H1 (cell line): ENCODE data around the gene UBE2V1. TPM values are rescaled to one million over a fixed set of nuclear protein-coding genes. Genes with fewer than 3 reads are reported as not detected.

Source experiments
- CTCF ChIA-PET: fragments of 300-600 bp; sonication (Branson Sonifier 250); formaldehyde crosslinking; loops from one replicate; lab custom pipeline; 2021; ENCODE audit not compliant: partially characterized antibody; lab: Charles Lee
- POLR2A ChIA-PET: fragments of 300-600 bp; sonication (Branson Sonifier 250); formaldehyde crosslinking; loops from one replicate; lab custom pipeline; 2021; ENCODE audit warnings: inconsistent platforms; ENCODE audit not compliant: partially characterized antibody; lab: Charles Lee
- DNase-seq, 2 experiments: peaks; one replicate each; pipeline versions ENCODE4 v3.0.0 to v3.0.0-alpha.2; 2010 to 2022; ENCODE audit warnings: low spot score in 2 of 2, low read depth in 1 of 2, mixed read lengths in 1 of 2
- FAIRE-seq: peaks from 2 replicates; lab custom pipeline; 2011; peaks lifted over from hg19 to GRCh38; lab: Jason Lieb, UNC
- H2AFZ ChIP-seq: 2 replicates; pipeline ENCODE4 v1.8.1; 2012; ENCODE audit warnings: low read length, inconsistent platforms
- H2AK5ac ChIP-seq: 2 replicates; pipeline ENCODE4 v1.6.1; 2013; ENCODE audit warnings: low read depth, low read length
- H2BK120ac ChIP-seq: replicated peaks from 2 replicates; pipeline ENCODE3; 2013; ENCODE audit warnings: low read depth, low read length, inconsistent platforms
- H2BK12ac ChIP-seq: 2 replicates; pipeline ENCODE4 v1.6.1; 2013; ENCODE audit warnings: low read depth, low read length
- H2BK15ac ChIP-seq: 2 replicates; pipeline ENCODE4 v1.6.1; 2013; ENCODE audit warnings: low read length
- H2BK20ac ChIP-seq: 2 replicates; pipeline ENCODE4 v1.6.1; 2013; ENCODE audit warnings: low read length
- H2BK5ac ChIP-seq: 2 replicates; pipeline ENCODE4 v1.6.1; 2013; ENCODE audit warnings: low read depth, low read length
- H3K14ac ChIP-seq: 2 replicates; pipeline ENCODE4 v1.6.1; 2013; ENCODE audit warnings: inconsistent platforms; ENCODE audit not compliant: insufficient read length
- H3K18ac ChIP-seq: 2 replicates; pipeline ENCODE4 v1.6.1; 2013; ENCODE audit warnings: low read length; ENCODE audit errors: extremely low read depth
- H3K23ac ChIP-seq: 2 replicates; pipeline ENCODE4 v1.6.1; 2013; ENCODE audit warnings: inconsistent platforms; ENCODE audit not compliant: insufficient read length
- H3K23me2 ChIP-seq: 2 replicates; pipeline ENCODE4 v1.6.1; 2013; ENCODE audit warnings: low read depth, low read length
- H3K27ac ChIP-seq: 2 replicates; pipeline ENCODE4 v1.6.1; 2011; ENCODE audit warnings: low read depth, low read length, inconsistent platforms
- H3K27me3 ChIP-seq, 4 experiments: replicated peaks in 1 of 4; 1 replicate in 1 of 4; 2 replicates in 3 of 4; pipeline versions ENCODE4 v1.6.1 to v1.8.1; 2011 to 2013; ENCODE audit warnings: low read length in 3 of 4, mild to moderate bottlenecking in 3 of 4, inconsistent platforms in 2 of 4, mixed read lengths in 2 of 4, moderate library complexity in 1 of 4; ENCODE audit not compliant: control insufficient read depth in 3 of 4, insufficient read depth in 3 of 4; ENCODE audit errors: extremely low read depth in 1 of 4
- H3K36me3 ChIP-seq, 4 experiments: 2 replicates each; pipeline versions ENCODE4 v1.6.1 to v1.8.1; 2011 to 2013; ENCODE audit warnings: mild to moderate bottlenecking in 4 of 4, low read length in 3 of 4, moderate library complexity in 2 of 4, control low read depth in 1 of 4, inconsistent platforms in 1 of 4; ENCODE audit not compliant: insufficient read depth in 4 of 4, control insufficient read depth in 2 of 4
- H3K4ac ChIP-seq: replicated peaks from 2 replicates; pipeline ENCODE3; 2013; ENCODE audit warnings: low read length, low read depth, mixed read lengths, inconsistent platforms; ENCODE audit not compliant: insufficient read length
- H3K4me1 ChIP-seq, 4 experiments: replicated peaks in 1 of 4; 1 replicate in 1 of 4; 2 replicates in 3 of 4; pipeline versions ENCODE4 v1.6.1 to v1.8.1; 2011 to 2013; ENCODE audit warnings: low read length in 3 of 4, inconsistent platforms in 2 of 4, mixed read lengths in 1 of 4; ENCODE audit not compliant: insufficient read depth in 4 of 4, control insufficient read depth in 3 of 4
- H3K4me2 ChIP-seq, 2 experiments: 2 replicates each; pipeline versions ENCODE4 v1.6.1 to v1.8.1; 2011 to 2013; ENCODE audit warnings: low read depth in 2 of 2, low read length in 2 of 2, control low read depth in 1 of 2, inconsistent platforms in 1 of 2, mild to moderate bottlenecking in 1 of 2; ENCODE audit not compliant: insufficient read depth in 1 of 2
- H3K4me3 ChIP-seq, 4 experiments: fragments of 200-600, 300-600 bp in 1 of 4; sonication (generic), shearing (Covaris generic), sonication (Bioruptor Twin) in 1 of 4; 2 replicates each; pipeline versions ENCODE4 v1.5.1 to v1.8.1; 2011 to 2016; ENCODE audit warnings: low read length in 4 of 4, low read depth in 3 of 4, control low read depth in 2 of 4, inconsistent platforms in 2 of 4, mild to moderate bottlenecking in 2 of 4, mixed read lengths in 1 of 4, moderate library complexity in 1 of 4; ENCODE audit not compliant: insufficient read depth in 2 of 4; ENCODE audit errors: extremely low read depth in 1 of 4
- H3K56ac ChIP-seq: replicated peaks from 2 replicates; pipeline ENCODE3; 2013; ENCODE audit warnings: low read depth, mild to moderate bottlenecking, mixed read lengths, low read length, inconsistent platforms; ENCODE audit not compliant: insufficient read length
- H3K79me1 ChIP-seq: 2 replicates; pipeline ENCODE4 v1.6.1; 2013; ENCODE audit warnings: low read depth, low read length, control low read depth
- H3K79me2 ChIP-seq, 2 experiments: 2 replicates each; pipeline versions ENCODE4 v1.6.1 to v1.8.1; 2012 to 2013; ENCODE audit warnings: low read length in 2 of 2, mild to moderate bottlenecking in 2 of 2, inconsistent platforms in 1 of 2; ENCODE audit not compliant: insufficient read depth in 2 of 2, control insufficient read depth in 1 of 2
- H3K9ac ChIP-seq, 4 experiments: replicated peaks in 1 of 4; 1 replicate in 1 of 4; 2 replicates in 3 of 4; pipeline versions ENCODE4 v1.6.1 to v1.8.1; 2011 to 2013; ENCODE audit warnings: low read depth in 3 of 4, low read length in 3 of 4, control low read depth in 2 of 4, mild to moderate bottlenecking in 2 of 4, moderate library complexity in 2 of 4, inconsistent platforms in 1 of 4; ENCODE audit errors: extremely low read depth in 1 of 4
- H3K9me3 ChIP-seq, 2 experiments: 2 replicates each; pipeline versions ENCODE4 v1.6.1 to v1.8.1; 2012 to 2013; ENCODE audit warnings: mild to moderate bottlenecking in 2 of 2, moderate library complexity in 2 of 2, control low read depth in 1 of 2, inconsistent platforms in 1 of 2, low read depth in 1 of 2, low read length in 1 of 2, mixed read lengths in 1 of 2; ENCODE audit not compliant: insufficient read depth in 2 of 2
- H4K20me1 ChIP-seq, 2 experiments: replicated peaks in 1 of 2; 2 replicates each; pipeline versions ENCODE3 to v1.8.1; 2011 to 2013; ENCODE audit warnings: inconsistent platforms in 2 of 2, low read length in 2 of 2, mild to moderate bottlenecking in 1 of 2; ENCODE audit not compliant: insufficient read depth in 2 of 2, control insufficient read depth in 1 of 2
- H4K5ac ChIP-seq: 2 replicates; pipeline ENCODE4 v1.6.1; 2013; ENCODE audit warnings: low read length, low read depth, mixed read lengths, inconsistent platforms; ENCODE audit not compliant: insufficient read length
- H4K8ac ChIP-seq: 2 replicates; pipeline ENCODE4 v1.8.0; 2013; ENCODE audit warnings: mild to moderate bottlenecking, moderate library complexity, low read length, inconsistent platforms; ENCODE audit not compliant: insufficient read depth; ENCODE audit errors: extremely low read depth
- H4K91ac ChIP-seq: replicated peaks from 2 replicates; pipeline ENCODE3; 2013; ENCODE audit warnings: low read length, mixed read lengths, inconsistent platforms; ENCODE audit not compliant: insufficient read length
- CBX8 ChIP-seq: fragments of 300-800, 300-1000 bp; sonication (generic); IDR thresholded peaks from 2 replicates; pipeline ENCODE4 v1.7.1; 2016; ENCODE audit warnings: low read depth, low read length, borderline replicate concordance
- CEBPB ChIP-seq: IDR thresholded peaks from 2 replicates; pipeline ENCODE4 v1.6.1; 2012; ENCODE audit warnings: low read depth, low read length
- EGR1 ChIP-seq: IDR thresholded peaks from 2 replicates; pipeline ENCODE4 v1.6.1; 2011; ENCODE audit warnings: low read depth, low read length, borderline replicate concordance
- GABPA ChIP-seq: IDR thresholded peaks from 2 replicates; pipeline ENCODE4 v1.6.1; 2011; ENCODE audit warnings: mild to moderate bottlenecking, low read length, moderate library complexity, borderline replicate concordance; ENCODE audit not compliant: insufficient read depth
- JUND ChIP-seq: IDR thresholded peaks from 2 replicates; pipeline ENCODE4 v1.6.1; 2011; ENCODE audit warnings: mild to moderate bottlenecking, improper control_type of control experiment, low read length
- KDM1A ChIP-seq: fragments of 200-600, 300-600 bp; sonication (generic); IDR thresholded peaks from 2 replicates; pipeline ENCODE4 v1.7.1; 2016; ENCODE audit warnings: mild to moderate bottlenecking, low read length, borderline replicate concordance
- KDM4A ChIP-seq: IDR thresholded peaks from one replicate; pipeline ENCODE4 v1.7.1; 2012; ENCODE audit warnings: low read depth, mild to moderate bottlenecking, moderate library complexity, low read length, inconsistent platforms; ENCODE audit not compliant: severe bottlenecking
- MAX ChIP-seq: IDR thresholded peaks from 2 replicates; pipeline ENCODE4 v1.6.1; 2012; ENCODE audit warnings: inconsistent platforms
- NANOG ChIP-seq: IDR thresholded peaks from 2 replicates; pipeline ENCODE4 v1.6.1; 2011; ENCODE audit warnings: low read length, low read depth, mild to moderate bottlenecking, inconsistent platforms; ENCODE audit not compliant: insufficient read depth, poor library complexity, severe bottlenecking
- POLR2A ChIP-seq, 2 experiments: IDR thresholded peaks; 1 replicate in 1 of 2; 2 replicates in 1 of 2; pipeline ENCODE4 v1.6.1; 2011; ENCODE audit warnings: low read depth in 2 of 2, low read length in 2 of 2, mild to moderate bottlenecking in 2 of 2; ENCODE audit errors: control extremely low read depth in 1 of 2
- POU5F1 ChIP-seq: IDR thresholded peaks from 2 replicates; pipeline ENCODE4 v1.6.1; 2011; ENCODE audit warnings: low read depth, mild to moderate bottlenecking, low read length, moderate library complexity
- SIN3A ChIP-seq, 2 experiments: IDR thresholded peaks in 1 of 2; conservative IDR thresholded peaks in 1 of 2; 2 replicates each; pipeline ENCODE4 v1.6.1; 2011 to 2012; ENCODE audit warnings: low read length in 2 of 2, improper control_type of control experiment in 1 of 2, low read depth in 1 of 2, mild to moderate bottlenecking in 1 of 2
- SIX5 ChIP-seq: IDR thresholded peaks from 2 replicates; pipeline ENCODE4 v1.6.1; 2011; ENCODE audit warnings: mild to moderate bottlenecking, low read depth, low read length
- SUZ12 ChIP-seq: fragments of 200-600 bp; sonication (generic); IDR thresholded peaks from 2 replicates; pipeline ENCODE4 v1.6.1; 2012; ENCODE audit warnings: mild to moderate bottlenecking, inconsistent platforms, low read length, moderate library complexity, mixed read lengths
- TCF12 ChIP-seq: IDR thresholded peaks from 2 replicates; pipeline ENCODE4 v1.6.1; 2011; ENCODE audit warnings: low read depth, mild to moderate bottlenecking, low read length
- WGBS, 2 experiments: shearing (Covaris generic) in 1 of 2; methylation state at CpG; one replicate each; pipeline versions ENCODE4 v1.1.6 to v1.1.7; 2013 to 2015; ENCODE audit warnings: low lambda C conversion rate in 2 of 2, mixed read lengths in 2 of 2, inconsistent platforms in 1 of 2, low coverage in 1 of 2, missing lambda C conversion rate in 1 of 2; ENCODE audit not compliant: insufficient replicate concordance in 2 of 2, insufficient coverage in 1 of 2, insufficient read length in 1 of 2; ENCODE audit errors: extremely low coverage in 1 of 2, missing lambda C conversion rate in 1 of 2; 5-methylcytosine and 5-hydroxymethylcytosine counted together
- polyA plus RNA-seq, 7 experiments: library from polyadenylated mRNA; depleted of rRNA in 3 of 7; stranded (reverse) in 5 of 7; unstranded in 2 of 7; fragments of >200 nt in 5 of 7; fragments of 200-250 nt in 2 of 7; gene quantifications; 1 replicate in 5 of 7; 2 replicates in 1 of 7; 4 replicates in 1 of 7; pipeline versions ENCODE4 v1.2.1 to v1.2.3, GENCODE V29; 2011 to 2013; ENCODE audit warnings: missing spikeins in 2 of 7, mixed read lengths in 2 of 7
- total RNA-seq: library from RNA; stranded (reverse); fragmentation: NEBNext Ultra II Directional; extraction: Animal tissue kit (Norgen Biotek cat#: 25700); gene quantifications from 2 replicates; pipeline ENCODE4 v1.2.1, GENCODE V29; 2021

Gene UBE2V1
- total and polyA plus RNA-seq, 2 of the 8 experiments (the other 6 are each of a cell fraction or from before 2014, with no cell fraction given) = 141 to 184 TPM

- FAIRE-seq (no peak), DNase-seq (no peak)
- Histone ChIP-seq H3K4me1 (no peaks in the 10 kb centered on the region; a peak in 2 of 7 replicates), H4K91ac (no peak overlapping the region), H3K23ac (no peak overlapping the region), H3K27me3 (no peaks in the 10 kb centered on the region), H2BK120ac (no peak overlapping the region), H3K18ac (no peak overlapping the region), H2AFZ (no peak overlapping the region), H3K23me2 (no peaks in the 10 kb centered on the region), H4K20me1 (no peaks in the 10 kb centered on the region), H3K4ac (no peak overlapping the region), H3K9ac (no peak overlapping the region), H2BK5ac (no peak overlapping the region), H3K4me3 (no peak overlapping the region), H3K14ac (no peak overlapping the region), H2BK12ac (0 out of 2 replicates have a peak overlapping the region, but pooled peaks have one; percentile 27), H3K79me1 (no peaks in the 10 kb centered on the region), H3K36me3 (no peaks in the 10 kb centered on the region), H3K4me2 (no peak overlapping the region), H3K9me3 (no peaks in the 10 kb centered on the region), H2BK20ac (no peak overlapping the region), H3K27ac (no peak overlapping the region), H2AK5ac (no peak overlapping the region), H3K79me2 (no peaks in the 10 kb centered on the region), H3K56ac (no peak overlapping the region), H2BK15ac (0 out of 2 replicates have a peak overlapping the region, but pooled peaks have one; percentile 29), H4K5ac (no peak overlapping the region), H4K8ac (no peak overlapping the region)
- POLR2A ChIA-PET = interaction anchor here (19.2 kb wide), 1 partner anchor 83 kb away, joined by 287 read pairs; the partner anchor contains the start of gene SNAI1
- CTCF ChIA-PET = interaction anchor here (1.1 to 21.4 kb wide), 6 partner anchors 8 to 103 kb away, joined by 3 to 514 read pairs (median 6); partner anchors contain the start of gene SNAI1
- WGBS, 2 experiments = 91% methylated on average over 7 of the region's 7 CpGs; no CpG with 5 or more reads in 1 of the 2 experiments
- TF ChIP-seq JUND (no peak), POLR2A (IDR thresholded peaks at IDR 0.05; ENCODE audit: control extremely low read depth in 1 of 2, low read depth in 2 of 2, low read length in 2 of 2) (no peak), TCF12 (no peak), POU5F1 (no peak), SIX5 (no peak), CEBPB (no peak), SIN3A (conservative IDR thresholded peaks at IDR 0.05 in 1 of 2, IDR thresholded peaks at IDR 0.05 in 1 of 2; ENCODE audit: low read depth in 1 of 2, low read length in 2 of 2) (no peak), CBX8 (no peak), GABPA (no peak), EGR1 (no peak), KDM1A (no peak), NANOG (no peak), MAX (no peak), SUZ12 (no peak), KDM4A (no peak)
Observed at GRCh38 chr20:50067018-50067417, 45.9 kb downstream of the UBE2V1 start.
